HCT116 (cell line): ENCODE results near the gene BRINP1. TPM values are rescaled to one million over a fixed set of nuclear protein-coding genes. Genes with fewer than 3 reads are reported as not detected.

Source experiments
- ATAC-seq: fragments of 200-7000 bp; cut with Tn5 transposase; 2 replicates; pipeline ENCODE4 v1.9.1; 2020; ENCODE audit warnings: mild to moderate bottlenecking, moderate library complexity
- BruUV-seq: library from RNA; stranded (reverse); fragments of 400-500 nt; replicated peaks from 2 replicates; lab custom pipeline; 2021; lab: Mats Ljungman, UMichigan
- CTCF ChIA-PET: fragments of 300-600 bp; sonication (Branson Sonifier 250); formaldehyde crosslinking; loops from one replicate; lab custom pipeline; 2021; ENCODE audit warnings: antibody characterized with exemption; lab: Charles Lee
- POLR2A ChIA-PET: fragments of 300-600, 350-600 bp; sonication (Branson Sonifier 250); formaldehyde crosslinking; loops from one replicate; lab custom pipeline; 2021; ENCODE audit warnings: antibody characterized with exemption; lab: Charles Lee
- RAD21 ChIA-PET, 2 experiments: fragments of 300-600 bp; sonication (Branson Sonifier 250); formaldehyde crosslinking; loops; one replicate each; lab custom pipeline; 2023; ENCODE audit warnings: low total read pairs in 2 of 2; ENCODE audit not compliant: uncharacterized antibody in 2 of 2, unreplicated experiment in 2 of 2, low non-redundant PET in 1 of 2; lab: Charles Lee
- DNase-seq: peaks from one replicate; pipeline ENCODE4 v3.0.0-alpha.2; 2010; ENCODE audit warnings: low read depth, low spot score
- H2AFZ ChIP-seq: fragments of 200-600 bp; shearing (Covaris generic), sonication (generic); 2 replicates; pipeline ENCODE4 v1.6.1; 2017; ENCODE audit warnings: low read depth, mixed run types, mixed read lengths, antibody characterized with exemption, low read length; ENCODE audit not compliant: poor library complexity, severe bottlenecking
- H3K27ac ChIP-seq: 2 replicates; pipeline ENCODE4 v1.5.1; 2012; ENCODE audit warnings: low read depth, low read length
- H3K27me3 ChIP-seq: fragments of 200-600 bp; sonication (generic); 2 replicates; pipeline ENCODE4 v1.6.1; 2016; ENCODE audit warnings: mixed run types, low read length, mixed read lengths; ENCODE audit not compliant: insufficient read depth
- H3K36me3 ChIP-seq, 2 experiments: fragments of 200-500 bp in 1 of 2; fragments of 200-600 bp in 1 of 2; sonication (Bioruptor generic) in 1 of 2; sonication (generic) in 1 of 2; 2 replicates each; pipeline versions ENCODE4 v1.5.1 to v1.6.1; 2014 to 2016; ENCODE audit warnings: low read length in 2 of 2, inconsistent platforms in 1 of 2, mixed read lengths in 1 of 2, mixed run types in 1 of 2; ENCODE audit not compliant: insufficient read depth in 2 of 2, control insufficient read depth in 1 of 2
- H3K4me1 ChIP-seq, 2 experiments: fragments of 200-600 bp in 1 of 2; sonication (generic) in 1 of 2; 2 replicates each; pipeline versions ENCODE4 v1.5.1 to v1.6.1; 2012 to 2017; ENCODE audit warnings: low read length in 2 of 2, inconsistent platforms in 1 of 2, mild to moderate bottlenecking in 1 of 2, mixed read lengths in 1 of 2, mixed run types in 1 of 2, moderate library complexity in 1 of 2; ENCODE audit not compliant: insufficient read depth in 2 of 2, control insufficient read depth in 1 of 2
- H3K4me2 ChIP-seq: fragments of 200-600 bp; sonication (generic); 2 replicates; pipeline ENCODE4 v1.6.1; 2017; ENCODE audit warnings: mixed run types, low read length, mixed read lengths
- H3K4me3 ChIP-seq, 2 experiments: fragments of 200-600 bp in 1 of 2; sonication (generic) in 1 of 2; replicated peaks in 1 of 2; 2 replicates each; pipeline ENCODE4 v1.5.1; 2011 to 2016; ENCODE audit warnings: low read length in 2 of 2, control low read depth in 1 of 2, low read depth in 1 of 2, mild to moderate bottlenecking in 1 of 2, mixed read lengths in 1 of 2, mixed run types in 1 of 2
- H3K79me2 ChIP-seq: fragments of 200-600 bp; sonication (generic); 2 replicates; pipeline ENCODE4 v1.6.1; 2017; ENCODE audit warnings: mild to moderate bottlenecking, mixed run types, low read length, moderate library complexity, mixed read lengths; ENCODE audit not compliant: insufficient read depth
- H3K9ac ChIP-seq: fragments of 200-600 bp; sonication (generic); 2 replicates; pipeline ENCODE4 v1.6.1; 2016; ENCODE audit warnings: low read length, mixed read lengths
- H3K9me2 ChIP-seq: fragments of 200-600 bp; sonication (generic), shearing (Covaris generic); 2 replicates; pipeline ENCODE4 v1.6.1; 2017; ENCODE audit warnings: mixed run types, mild to moderate bottlenecking, moderate library complexity; ENCODE audit not compliant: insufficient read depth
- H3K9me3 ChIP-seq, 2 experiments: fragments of 200-500 bp in 1 of 2; fragments of 200-600 bp in 1 of 2; sonication (Bioruptor generic) in 1 of 2; sonication (generic) in 1 of 2; 2 replicates each; pipeline ENCODE4 v1.6.1; 2014 to 2017; ENCODE audit warnings: low read length in 2 of 2, mixed read lengths in 2 of 2, inconsistent platforms in 1 of 2, low read depth in 1 of 2, mild to moderate bottlenecking in 1 of 2, mixed run types in 1 of 2, moderate library complexity in 1 of 2; ENCODE audit not compliant: control insufficient read depth in 1 of 2, insufficient read depth in 1 of 2
- H4K20me1 ChIP-seq: fragments of 200-600 bp; sonication (generic), shearing (Covaris generic); 2 replicates; pipeline ENCODE4 v1.6.1; 2017; ENCODE audit warnings: mixed run types, mild to moderate bottlenecking, moderate library complexity; ENCODE audit not compliant: insufficient read depth
- CBX3 ChIP-seq: IDR thresholded peaks from 2 replicates; pipeline ENCODE4 v1.6.1; 2012; ENCODE audit warnings: low read depth
- EGR1 ChIP-seq: IDR thresholded peaks from 2 replicates; pipeline ENCODE4 v1.6.1; 2012; ENCODE audit warnings: low read depth
- EZH2phosphoT487 ChIP-seq: fragments of 200-600 bp; IDR thresholded peaks from 2 replicates; pipeline ENCODE4 v1.6.1; 2018; ENCODE audit warnings: antibody characterized with exemption, borderline replicate concordance
- FOSL1 ChIP-seq: IDR thresholded peaks from 2 replicates; pipeline ENCODE4 v1.6.1; 2012; ENCODE audit warnings: low read depth
- JUND ChIP-seq: IDR thresholded peaks from 2 replicates; pipeline ENCODE4 v1.6.1; 2012
- SIN3A ChIP-seq: IDR thresholded peaks from 2 replicates; pipeline ENCODE4 v1.6.1; 2012; ENCODE audit warnings: low read depth
- TCF7L2 ChIP-seq: IDR thresholded peaks from 2 replicates; pipeline ENCODE4 v1.7.0; 2011; ENCODE audit warnings: borderline replicate concordance, inconsistent platforms; ENCODE audit not compliant: insufficient read depth, insufficient read length; ENCODE audit errors: extremely low read depth
- ZFX ChIP-seq: fragments of 450-650 bp; IDR thresholded peaks from 2 replicates; pipeline ENCODE4 v1.6.1; 2017
- ZNF274 ChIP-seq: fragments of 200-500 bp; sonication (Bioruptor generic); IDR thresholded peaks from 2 replicates; pipeline ENCODE4 v1.6.1; 2014; ENCODE audit warnings: mild to moderate bottlenecking, low read depth, low read length, inconsistent platforms
- intact Hi-C: fragments of 100-400 bp; cut with micrococcal nuclease; formaldehyde crosslinking; loops from 2 replicates; pipeline ENCODE4 v1.10.0; 2022
- total RNA-seq: library from RNA; stranded (reverse); gene quantifications from one replicate; pipeline ENCODE4 v1.2.1, GENCODE V29; 2021; ENCODE audit not compliant: unreplicated experiment
- TF ChIP-seq, protein P1 (sequence below): IDR thresholded peaks from 2 replicates; pipeline ENCODE4 v1.6.1; 2011; ENCODE audit warnings: mild to moderate bottlenecking, low read length, moderate library complexity; ENCODE audit not compliant: insufficient replicate concordance; ENCODE audit errors: extremely low read depth
- TF ChIP-seq, protein P2 (sequence below): IDR thresholded peaks from 2 replicates; pipeline ENCODE4 v1.6.1; 2012; ENCODE audit warnings: low read depth
- TF ChIP-seq, protein P3 (sequence below), 3 experiments: fragments of 200-600 bp in 1 of 3; sonication (generic) in 1 of 3; IDR thresholded peaks in 2 of 3; conservative IDR thresholded peaks in 1 of 3; 2 replicates each; pipeline ENCODE4 v1.5.1; 2012 to 2017; ENCODE audit warnings: low read depth in 2 of 3, low read length in 2 of 3, antibody characterized with exemption in 1 of 3, borderline replicate concordance in 1 of 3, control low read depth in 1 of 3, mild to moderate bottlenecking in 1 of 3, mixed read lengths in 1 of 3, mixed run types in 1 of 3, moderate library complexity in 1 of 3; ENCODE audit not compliant: insufficient read depth in 1 of 3
- TF ChIP-seq, protein P4 (sequence below): IDR thresholded peaks from 2 replicates; pipeline ENCODE4 v1.6.1; 2012

The BRINP1 gene
- total RNA-seq, 1 experiment from 2014 or later, result not detected

DNA sequence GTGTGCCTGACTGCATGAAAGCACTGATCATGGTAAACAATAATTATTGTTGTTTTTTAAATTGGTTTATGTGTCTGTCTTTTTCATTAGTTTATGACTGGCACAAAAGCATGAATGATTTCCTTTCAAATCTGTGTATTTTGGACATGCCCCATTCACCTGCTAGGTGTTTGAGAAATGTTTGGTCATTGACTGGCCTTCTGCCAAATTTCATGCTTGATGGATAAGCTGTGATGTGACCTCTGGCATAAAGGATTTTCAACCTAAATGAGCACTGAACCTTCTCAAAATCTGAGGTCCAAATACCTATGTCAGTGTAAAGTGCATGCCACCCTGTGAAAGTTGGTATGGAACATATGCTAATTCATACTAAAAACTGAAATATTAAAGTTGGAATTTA is 204.5 kb downstream of the BRINP1 start:
- no peak overlapping the region for H3K4me3 ChIP-seq
- no peaks in the 10 kb centered on the region for H4K20me1 ChIP-seq
- intact Hi-C loops, result no loop called here
- ChIA-PET POLR2A (no interaction called here), RAD21 (no interaction called here), CTCF (no interaction called here)
- no peak overlapping the region for H3K9ac ChIP-seq
- ATAC-seq (no peak), DNase-seq (no peak)
- H3K4me1 ChIP-seq, result no peaks in the 10 kb centered on the region
- H2AFZ ChIP-seq, result no peak overlapping the region
- peaks cover 0 to 10% of the 10 kb centered on the region in 2 experiments; a peak in 2 of 4 replicates for H3K9me3 ChIP-seq
- no TSS peak for BruUV-seq
- no peaks in the 10 kb centered on the region for H3K27me3 ChIP-seq
- H3K9me2 ChIP-seq, result no peaks in the 10 kb centered on the region
- no peaks in the 10 kb centered on the region for H3K79me2 ChIP-seq
- no peak overlapping the region for H3K4me2 ChIP-seq
- no peaks in the 10 kb centered on the region for H3K36me3 ChIP-seq
- H3K27ac ChIP-seq, result no peak overlapping the region
- TF ChIP-seq ZFX (no peak), CBX3 (no peak), TCF7L2 (no peak), EGR1 (no peak), FOSL1 (no peak), SIN3A (no peak), ZNF274 (no peak), JUND (no peak), EZH2phosphoT487 (no peak)
- TF ChIP-seq, protein P1, sequence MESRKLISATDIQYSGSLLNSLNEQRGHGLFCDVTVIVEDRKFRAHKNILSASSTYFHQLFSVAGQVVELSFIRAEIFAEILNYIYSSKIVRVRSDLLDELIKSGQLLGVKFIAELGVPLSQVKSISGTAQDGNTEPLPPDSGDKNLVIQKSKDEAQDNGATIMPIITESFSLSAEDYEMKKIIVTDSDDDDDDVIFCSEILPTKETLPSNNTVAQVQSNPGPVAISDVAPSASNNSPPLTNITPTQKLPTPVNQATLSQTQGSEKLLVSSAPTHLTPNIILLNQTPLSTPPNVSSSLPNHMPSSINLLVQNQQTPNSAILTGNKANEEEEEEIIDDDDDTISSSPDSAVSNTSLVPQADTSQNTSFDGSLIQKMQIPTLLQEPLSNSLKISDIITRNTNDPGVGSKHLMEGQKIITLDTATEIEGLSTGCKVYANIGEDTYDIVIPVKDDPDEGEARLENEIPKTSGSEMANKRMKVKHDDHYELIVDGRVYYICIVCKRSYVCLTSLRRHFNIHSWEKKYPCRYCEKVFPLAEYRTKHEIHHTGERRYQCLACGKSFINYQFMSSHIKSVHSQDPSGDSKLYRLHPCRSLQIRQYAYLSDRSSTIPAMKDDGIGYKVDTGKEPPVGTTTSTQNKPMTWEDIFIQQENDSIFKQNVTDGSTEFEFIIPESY, result no peak
- TF ChIP-seq, protein P2, sequence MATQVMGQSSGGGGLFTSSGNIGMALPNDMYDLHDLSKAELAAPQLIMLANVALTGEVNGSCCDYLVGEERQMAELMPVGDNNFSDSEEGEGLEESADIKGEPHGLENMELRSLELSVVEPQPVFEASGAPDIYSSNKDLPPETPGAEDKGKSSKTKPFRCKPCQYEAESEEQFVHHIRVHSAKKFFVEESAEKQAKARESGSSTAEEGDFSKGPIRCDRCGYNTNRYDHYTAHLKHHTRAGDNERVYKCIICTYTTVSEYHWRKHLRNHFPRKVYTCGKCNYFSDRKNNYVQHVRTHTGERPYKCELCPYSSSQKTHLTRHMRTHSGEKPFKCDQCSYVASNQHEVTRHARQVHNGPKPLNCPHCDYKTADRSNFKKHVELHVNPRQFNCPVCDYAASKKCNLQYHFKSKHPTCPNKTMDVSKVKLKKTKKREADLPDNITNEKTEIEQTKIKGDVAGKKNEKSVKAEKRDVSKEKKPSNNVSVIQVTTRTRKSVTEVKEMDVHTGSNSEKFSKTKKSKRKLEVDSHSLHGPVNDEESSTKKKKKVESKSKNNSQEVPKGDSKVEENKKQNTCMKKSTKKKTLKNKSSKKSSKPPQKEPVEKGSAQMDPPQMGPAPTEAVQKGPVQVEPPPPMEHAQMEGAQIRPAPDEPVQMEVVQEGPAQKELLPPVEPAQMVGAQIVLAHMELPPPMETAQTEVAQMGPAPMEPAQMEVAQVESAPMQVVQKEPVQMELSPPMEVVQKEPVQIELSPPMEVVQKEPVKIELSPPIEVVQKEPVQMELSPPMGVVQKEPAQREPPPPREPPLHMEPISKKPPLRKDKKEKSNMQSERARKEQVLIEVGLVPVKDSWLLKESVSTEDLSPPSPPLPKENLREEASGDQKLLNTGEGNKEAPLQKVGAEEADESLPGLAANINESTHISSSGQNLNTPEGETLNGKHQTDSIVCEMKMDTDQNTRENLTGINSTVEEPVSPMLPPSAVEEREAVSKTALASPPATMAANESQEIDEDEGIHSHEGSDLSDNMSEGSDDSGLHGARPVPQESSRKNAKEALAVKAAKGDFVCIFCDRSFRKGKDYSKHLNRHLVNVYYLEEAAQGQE, result no peak
- TF ChIP-seq, protein P3, sequence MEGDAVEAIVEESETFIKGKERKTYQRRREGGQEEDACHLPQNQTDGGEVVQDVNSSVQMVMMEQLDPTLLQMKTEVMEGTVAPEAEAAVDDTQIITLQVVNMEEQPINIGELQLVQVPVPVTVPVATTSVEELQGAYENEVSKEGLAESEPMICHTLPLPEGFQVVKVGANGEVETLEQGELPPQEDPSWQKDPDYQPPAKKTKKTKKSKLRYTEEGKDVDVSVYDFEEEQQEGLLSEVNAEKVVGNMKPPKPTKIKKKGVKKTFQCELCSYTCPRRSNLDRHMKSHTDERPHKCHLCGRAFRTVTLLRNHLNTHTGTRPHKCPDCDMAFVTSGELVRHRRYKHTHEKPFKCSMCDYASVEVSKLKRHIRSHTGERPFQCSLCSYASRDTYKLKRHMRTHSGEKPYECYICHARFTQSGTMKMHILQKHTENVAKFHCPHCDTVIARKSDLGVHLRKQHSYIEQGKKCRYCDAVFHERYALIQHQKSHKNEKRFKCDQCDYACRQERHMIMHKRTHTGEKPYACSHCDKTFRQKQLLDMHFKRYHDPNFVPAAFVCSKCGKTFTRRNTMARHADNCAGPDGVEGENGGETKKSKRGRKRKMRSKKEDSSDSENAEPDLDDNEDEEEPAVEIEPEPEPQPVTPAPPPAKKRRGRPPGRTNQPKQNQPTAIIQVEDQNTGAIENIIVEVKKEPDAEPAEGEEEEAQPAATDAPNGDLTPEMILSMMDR (IDR thresholded peaks at IDR 0.05 in 2 of 3, conservative IDR thresholded peaks at IDR 0.05 in 1 of 3; ENCODE audit: borderline replicate concordance in 1 of 3, insufficient read depth in 1 of 3, low read depth in 2 of 3, low read length in 2 of 3), result no peak
- TF ChIP-seq, protein P4, sequence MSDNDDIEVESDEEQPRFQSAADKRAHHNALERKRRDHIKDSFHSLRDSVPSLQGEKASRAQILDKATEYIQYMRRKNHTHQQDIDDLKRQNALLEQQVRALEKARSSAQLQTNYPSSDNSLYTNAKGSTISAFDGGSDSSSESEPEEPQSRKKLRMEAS, result no peak
